Medulla oblongata (tissue), 1 donor: ENCODE measurements around the gene SUPT7L.
"Not testable (repeated sequence)": the region's sequence is repeated elsewhere in the genome, so short reads cannot be mapped to it uniquely, and the experiment has no call there.

Source experiments
- DNase-seq: peaks from one replicate; pipeline ENCODE4 v3.0.0-alpha.2; 2015; ENCODE audit errors: extremely low spot score

SUPT7L gene

GRCh38 chr2:27638037-27638637 is 25.3 kb downstream of the SUPT7L start:
- no peak for DNase-seq

DNA sequence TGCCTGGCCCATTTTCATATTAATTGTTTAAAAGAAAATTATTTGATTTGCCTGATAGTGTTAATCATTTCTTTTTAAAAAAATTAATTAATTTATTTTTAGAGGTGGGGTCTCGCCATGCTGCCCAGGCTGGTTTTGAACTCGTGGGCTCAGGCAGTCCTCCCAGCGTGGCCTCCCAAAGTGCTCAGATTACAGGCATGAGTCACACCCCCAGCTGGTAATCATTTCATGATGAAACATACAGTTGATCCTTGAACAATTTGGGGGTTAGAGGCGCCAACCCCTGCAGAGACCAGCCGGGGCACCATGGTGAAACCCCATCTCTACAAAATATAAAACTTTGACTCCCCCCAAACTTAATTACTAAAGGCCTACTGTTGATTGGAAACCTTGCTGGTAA is 26.6 kb downstream of the SUPT7L start:
- DNase-seq = no peak

DNA sequence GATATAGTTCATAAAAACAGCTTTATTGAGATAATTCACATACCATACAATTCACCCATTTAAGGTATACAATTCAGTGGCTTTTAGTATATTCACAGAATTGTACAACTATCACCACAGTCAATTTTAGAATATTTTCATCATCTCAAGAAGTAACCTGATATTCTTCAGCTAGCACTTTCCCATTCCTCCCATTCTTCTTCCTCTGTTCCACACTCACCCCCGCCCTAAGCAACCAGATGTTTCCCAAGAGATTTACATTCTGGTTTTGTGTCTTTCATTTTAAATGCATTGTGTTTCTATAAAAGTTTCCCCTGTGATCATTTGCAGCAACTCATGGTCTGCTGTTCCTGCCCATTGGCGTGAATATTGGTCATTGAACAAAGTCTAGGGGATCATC is 29.1 kb downstream of the SUPT7L start:
- no peak for DNase-seq

DNA sequence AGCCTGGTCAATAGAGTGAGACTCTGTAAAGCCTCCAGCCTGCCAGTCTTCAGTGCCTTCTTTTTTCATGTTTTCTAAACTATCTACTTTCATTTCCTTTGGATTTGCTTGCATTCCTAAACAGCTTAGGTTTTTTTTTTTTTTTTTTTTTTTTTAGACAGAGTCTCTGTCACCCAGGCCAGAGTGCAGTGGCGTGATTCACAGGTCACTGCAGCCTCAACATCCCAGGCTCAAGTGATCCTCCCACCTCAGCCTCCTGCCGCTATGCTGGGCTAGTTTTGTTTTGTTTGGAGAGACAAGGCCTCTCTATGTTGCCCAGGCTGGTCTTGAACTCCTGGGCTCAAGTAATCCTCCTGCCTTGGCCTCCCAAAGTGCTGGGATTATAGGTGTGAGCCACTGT is 33.2 kb downstream of the SUPT7L start:
- not testable (repeated sequence) for DNase-seq

DNA sequence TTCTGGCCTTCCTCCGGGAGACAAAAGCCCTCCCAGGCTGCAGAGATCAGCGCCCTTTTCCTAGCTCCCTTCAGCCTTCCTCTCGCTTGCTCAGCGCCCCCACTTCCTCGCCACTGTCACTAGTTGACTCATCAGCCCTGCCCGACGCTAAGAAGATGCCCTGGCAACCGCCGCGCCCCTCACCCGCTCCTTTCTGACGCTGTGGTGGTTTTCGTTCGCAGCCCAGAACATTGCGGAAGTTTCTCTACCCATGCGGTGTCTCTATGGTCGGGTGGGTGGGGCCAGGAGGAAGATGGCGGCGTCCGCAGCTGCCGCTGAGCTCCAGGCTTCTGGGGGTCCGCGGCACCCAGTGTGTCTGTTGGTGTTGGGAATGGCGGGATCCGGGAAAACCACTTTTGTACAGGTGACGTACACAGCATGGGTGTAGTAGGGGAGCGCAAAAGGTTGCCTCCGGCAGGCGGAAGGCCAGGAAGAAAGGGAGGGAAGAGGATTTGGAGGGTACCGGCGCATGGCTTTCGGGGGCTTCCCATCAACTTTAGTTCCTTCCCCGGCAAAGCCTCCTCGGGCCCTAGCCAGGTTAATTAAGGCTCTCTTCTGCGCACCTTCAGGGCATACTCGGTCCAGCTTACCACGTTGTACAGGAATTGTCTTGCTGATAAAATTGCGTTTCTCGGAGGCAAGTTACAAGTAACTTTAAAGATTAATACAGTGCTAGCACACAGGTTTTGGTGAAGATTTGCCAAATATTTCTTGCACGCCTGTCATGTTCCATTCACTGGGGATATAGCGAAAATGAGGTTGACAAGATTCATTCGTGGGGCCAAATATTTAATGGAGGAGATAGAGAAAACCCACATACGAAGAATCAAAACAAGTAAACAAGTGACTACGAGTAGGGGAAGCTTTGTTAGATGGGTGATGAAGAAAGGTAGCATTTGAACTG is 34.4 kb downstream of the SUPT7L start, which contains the start of the genes CCDC121 and GPN1:
Gene CCDC121 (minus strand): TSS at position 246 of the 943 bp plus-strand sequence. CDS start 1,213 bp downstream, outside the sequence.
Gene GPN1 (plus strand): TSS at position 284 of the 943 bp plus-strand sequence. CDS start 9 bp downstream, at position 293.
- DNase-seq = peak; percentile 94

DNA sequence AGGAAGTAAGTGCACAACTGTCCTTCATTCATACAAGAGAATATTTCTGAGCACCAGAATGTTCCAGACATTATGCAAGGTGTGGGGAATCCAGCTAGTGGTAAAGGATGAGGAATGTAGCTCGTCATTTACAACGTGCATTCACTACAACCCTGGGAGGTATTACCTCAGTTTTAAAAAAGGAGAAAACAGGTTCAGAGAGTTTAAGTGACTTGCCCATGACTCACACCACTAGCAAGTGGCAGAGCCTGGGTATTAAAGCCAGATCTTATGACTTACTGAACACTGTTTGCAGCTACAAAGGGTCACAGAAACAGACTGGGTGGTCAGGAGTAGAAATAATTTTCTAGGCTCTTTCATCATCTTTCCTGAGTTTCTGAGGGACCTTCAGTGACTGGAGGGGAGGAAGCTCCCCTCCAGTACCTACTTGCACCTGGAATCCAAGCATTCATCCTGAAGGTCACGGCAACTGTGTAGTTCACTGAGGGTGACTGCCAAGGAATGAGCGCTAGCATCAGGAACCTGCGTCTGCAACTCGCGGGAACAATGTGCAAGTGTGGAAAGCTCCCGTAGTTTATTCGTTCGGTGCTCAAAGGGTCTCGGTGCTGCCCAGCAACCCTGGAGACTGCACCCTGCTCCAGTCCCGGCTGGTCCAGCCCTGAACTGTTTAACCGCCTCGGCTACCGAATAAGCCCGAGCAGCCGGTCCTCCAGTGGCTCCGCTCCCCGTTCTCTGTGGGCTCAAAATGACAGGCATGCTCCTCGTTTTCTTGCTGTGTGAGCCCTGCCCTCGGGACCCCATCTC is 35.2 kb downstream of the SUPT7L start:
- peak; percentile 28 for DNase-seq

GRCh38 chr2:27626921-27627320 is 36.5 kb downstream of the SUPT7L start:
- DNase-seq = peak; percentile 26

- DNase-seq = not testable (repeated sequence)
These were observed 37.1 kb downstream of the SUPT7L start for GRCh38 chr2:27626323-27626722.

- DNase-seq = no peak
These were observed 38.5 kb downstream of the SUPT7L start for GRCh38 chr2:27624943-27625342.

- DNase-seq = no peak
These were observed 40.5 kb downstream of the SUPT7L start for GRCh38 chr2:27622921-27623384.

GRCh38 chr2:27621524-27621923 is 41.9 kb downstream of the SUPT7L start:
- no peak for DNase-seq

- DNase-seq = no peak
These were observed 48.1 kb downstream of the SUPT7L start for GRCh38 chr2:27615316-27615715.

DNA sequence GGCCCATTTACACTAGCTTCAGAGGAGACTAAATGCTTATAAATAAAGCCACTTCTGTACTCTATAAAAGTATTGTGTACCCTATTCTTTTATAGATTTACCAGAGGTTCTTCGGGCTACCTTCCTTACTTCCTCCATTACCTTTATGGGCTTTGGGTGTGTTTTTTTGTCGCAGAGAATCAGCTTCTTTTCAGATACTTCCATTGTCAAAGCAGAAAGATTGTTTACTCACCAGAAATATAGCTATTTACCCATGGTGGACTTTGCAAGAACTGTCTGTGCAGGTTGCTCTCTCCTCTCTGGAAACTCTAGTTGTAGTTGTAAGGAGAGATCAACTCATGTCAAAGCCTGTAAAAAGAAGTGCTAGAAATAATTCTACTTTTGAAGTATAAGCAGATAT is 49.4 kb downstream of the SUPT7L start:
- no peak for DNase-seq

DNA sequence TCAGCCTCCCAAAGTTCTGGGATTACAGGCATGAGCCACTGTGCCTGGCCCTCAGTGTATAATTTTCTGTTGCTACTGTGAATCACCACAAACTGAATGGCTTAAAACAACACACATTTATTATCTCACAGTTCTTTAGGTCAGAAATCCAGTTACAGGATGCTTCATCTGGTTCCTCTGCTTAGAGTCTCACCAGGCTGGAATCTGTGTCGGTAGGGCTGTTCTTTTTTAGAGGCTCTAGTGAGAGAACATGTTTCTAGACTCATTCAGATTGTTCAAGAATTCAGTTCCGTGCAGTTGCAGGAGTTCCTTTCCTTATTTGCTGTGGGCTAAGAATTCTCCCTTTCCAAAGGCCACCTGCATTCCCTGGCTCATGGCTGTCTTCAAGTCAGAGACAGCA is 56.8 kb downstream of the SUPT7L start:
- no peak for DNase-seq
